ENCODE measurements around the gene RAB3C. TPM values are rescaled to one million over a fixed set of nuclear protein-coding genes. Genes with fewer than 3 reads are reported as not detected.

RAB3C gene
- total RNA-seq, 1 donor from 2014 or later: not detected

- no peak overlapping the region for H3K4me3 Mint-ChIP-seq (ENCODE audit: unreplicated experiment)
- H3K27me3 Mint-ChIP-seq (ENCODE audit: low read depth): peaks cover 18% of the 10 kb centered on the region
- no peak for DNase-seq (ENCODE audit: low spot score)
- TF ChIP-seq CTCF (IDR thresholded peaks at IDR 0.05): no peak
- no peaks in the 10 kb centered on the region for H3K4me1 Mint-ChIP-seq (ENCODE audit: low read depth)
- no peak overlapping the region for H3K27ac Mint-ChIP-seq (ENCODE audit: unreplicated experiment)
- no peaks in the 10 kb centered on the region for H3K9me3 Mint-ChIP-seq (ENCODE audit: low read depth)
- no peaks in the 10 kb centered on the region for H3K36me3 Mint-ChIP-seq (ENCODE audit: low read depth)
Observed at GRCh38 chr5:58752104-58752503, 169.2 kb downstream of the RAB3C start.

DNA sequence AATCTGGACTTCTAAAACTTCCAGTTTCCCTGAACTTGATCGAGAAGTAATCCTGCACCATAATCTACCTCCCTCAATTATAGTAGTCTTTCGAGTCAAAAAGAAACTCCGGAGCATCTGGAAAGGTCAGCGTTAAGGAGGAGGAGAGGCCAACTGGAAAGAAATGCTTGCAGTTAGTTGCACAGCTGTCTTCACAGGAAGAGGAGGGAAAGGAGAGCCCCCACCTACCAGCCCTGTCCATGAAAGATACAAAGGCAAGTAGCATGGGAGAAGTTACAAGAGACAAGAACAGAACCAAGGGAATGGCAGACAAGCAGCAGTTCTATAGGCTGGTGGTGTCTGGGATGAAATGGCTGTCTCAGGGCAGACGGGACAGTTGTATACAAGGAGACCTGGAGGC, 170.6 kb downstream of the RAB3C start:
- Mint-ChIP-seq H3K27me3 (ENCODE audit: low read depth) (peaks cover 18% of the 10 kb centered on the region), H3K27ac (ENCODE audit: unreplicated experiment) (no peak overlapping the region), H3K36me3 (ENCODE audit: low read depth) (no peaks in the 10 kb centered on the region)

DNA sequence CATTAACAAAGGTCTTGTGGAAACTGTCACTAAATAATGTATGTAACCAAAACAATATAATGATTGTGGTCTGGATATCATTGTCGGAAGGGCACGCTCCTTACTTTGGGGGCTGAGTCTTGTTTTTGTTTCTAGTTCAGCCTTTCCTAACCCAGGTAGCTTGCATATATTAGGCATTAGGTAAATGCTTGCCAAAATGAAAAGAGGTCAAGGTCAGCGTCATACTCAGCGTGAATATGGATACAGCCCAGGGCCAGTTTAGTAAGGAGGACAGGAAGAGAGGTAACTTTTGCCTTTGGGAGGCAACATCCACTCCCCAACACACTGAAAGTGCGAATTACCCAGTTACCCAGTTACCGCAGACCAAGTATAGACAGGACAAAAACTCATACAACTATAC, 171.4 kb downstream of the RAB3C start:
- DNase-seq (ENCODE audit: low spot score): no peak
- H3K9me3 Mint-ChIP-seq (ENCODE audit: low read depth): no peaks in the 10 kb centered on the region
- no peak overlapping the region for H3K4me3 Mint-ChIP-seq (ENCODE audit: unreplicated experiment)
- H3K27ac Mint-ChIP-seq (ENCODE audit: unreplicated experiment): no peak overlapping the region
- no peaks in the 10 kb centered on the region for H3K4me1 Mint-ChIP-seq (ENCODE audit: low read depth)
- no peaks in the 10 kb centered on the region for H3K36me3 Mint-ChIP-seq (ENCODE audit: low read depth)
- TF ChIP-seq CTCF (IDR thresholded peaks at IDR 0.05): no peak
- peaks cover 18% of the 10 kb centered on the region for H3K27me3 Mint-ChIP-seq (ENCODE audit: low read depth)

More for the DNA sequence above, 170.6 kb downstream of the RAB3C start:
- DNase-seq (ENCODE audit: low spot score): no peak
- H3K9me3 Mint-ChIP-seq (ENCODE audit: low read depth): no peaks in the 10 kb centered on the region
- H3K4me1 Mint-ChIP-seq (ENCODE audit: low read depth): no peaks in the 10 kb centered on the region
- H3K4me3 Mint-ChIP-seq (ENCODE audit: unreplicated experiment): no peak overlapping the region
- TF ChIP-seq CTCF (IDR thresholded peaks at IDR 0.05): no peak

DNA sequence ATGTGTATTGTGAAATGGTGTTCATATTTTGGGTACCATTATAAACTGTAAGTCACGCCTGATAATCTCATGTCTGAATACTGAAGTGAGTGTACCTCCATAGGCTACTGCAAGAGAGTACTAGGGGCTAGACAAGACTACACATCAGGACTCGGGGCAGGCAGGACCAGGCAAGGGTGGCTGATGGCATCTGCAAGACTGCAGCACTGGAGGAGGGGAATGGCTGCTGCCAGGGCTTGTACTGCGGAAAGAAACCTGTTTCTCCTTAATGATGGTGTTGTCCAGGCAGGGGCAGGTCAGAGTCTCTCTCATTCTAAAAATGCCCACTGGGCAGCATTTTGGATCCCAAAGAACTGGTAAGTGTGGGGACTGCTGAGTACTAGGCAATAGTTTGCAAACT, 172.5 kb downstream of the RAB3C start:
- Mint-ChIP-seq H3K27me3 (ENCODE audit: low read depth) (peaks cover 18% of the 10 kb centered on the region), H3K4me3 (ENCODE audit: unreplicated experiment) (no peak overlapping the region), H3K36me3 (ENCODE audit: low read depth) (no peaks in the 10 kb centered on the region), H3K9me3 (ENCODE audit: low read depth) (no peaks in the 10 kb centered on the region), H3K27ac (ENCODE audit: unreplicated experiment) (no peak overlapping the region), H3K4me1 (ENCODE audit: low read depth) (no peaks in the 10 kb centered on the region)
- no peak for TF ChIP-seq CTCF (IDR thresholded peaks at IDR 0.05)
- no peak for DNase-seq (ENCODE audit: low spot score)

GRCh38 chr5:58759745-58760144, 176.9 kb downstream of the RAB3C start:
- DNase-seq (ENCODE audit: low spot score): no peak
- Mint-ChIP-seq H3K27ac (ENCODE audit: unreplicated experiment) (no peak overlapping the region), H3K9me3 (ENCODE audit: low read depth) (no peaks in the 10 kb centered on the region), H3K27me3 (ENCODE audit: low read depth) (peaks cover 6% of the 10 kb centered on the region), H3K36me3 (ENCODE audit: low read depth) (no peaks in the 10 kb centered on the region), H3K4me1 (ENCODE audit: low read depth) (no peaks in the 10 kb centered on the region), H3K4me3 (ENCODE audit: unreplicated experiment) (no peak overlapping the region)
- no peak for TF ChIP-seq CTCF (IDR thresholded peaks at IDR 0.05)

Measured in chondrocyte (in vitro differentiated cells).